Heart right ventricle (tissue), 16 donors: ENCODE measurements around the gene PSMC3IP. TPM values are rescaled to one million over a fixed set of nuclear protein-coding genes. Genes with fewer than 3 reads are reported as not detected.
"Not testable (repeated sequence)": the region's sequence is repeated elsewhere in the genome, so short reads cannot be mapped to it uniquely, and the experiment has no call there.

Source experiments
- ATAC-seq, 8 donors: fragments of 200-7000 bp; cut with Tn5 transposase; one replicate each; pipeline ENCODE4 v1.9.1; 2020; ENCODE audit warnings: mild to moderate bottlenecking in 8 of 8, moderate library complexity in 8 of 8, moderate number of reproducible peaks in 1 of 8
- DNase-seq, 2 donors: peaks; one replicate each; pipeline ENCODE4 v3.0.0-alpha.2; 2020
- H3K27ac ChIP-seq, 10 donors: fragments of 200-600 bp; sonication (generic) in 2 of 10; one replicate each; pipeline versions ENCODE4 v1.5.0 to v1.8.0; 2020 to 2022; ENCODE audit warnings: mild to moderate bottlenecking in 3 of 10
- H3K27me3 ChIP-seq, 7 donors: fragments of 200-600 bp; one replicate each; pipeline ENCODE4 v1.8.0; 2021 to 2022; ENCODE audit warnings: mild to moderate bottlenecking in 2 of 7
- H3K36me3 ChIP-seq, 9 donors: fragments of 200-600 bp; sonication (generic) in 1 of 9; one replicate each; pipeline versions ENCODE4 v1.5.0 to v1.8.0; 2020 to 2022; ENCODE audit warnings: mild to moderate bottlenecking in 2 of 9
- H3K4me1 ChIP-seq, 9 donors: fragments of 200-600 bp; sonication (generic) in 1 of 9; one replicate each; pipeline versions ENCODE4 v1.5.0 to v1.8.0; 2020 to 2022; ENCODE audit warnings: mild to moderate bottlenecking in 4 of 9
- H3K4me3 ChIP-seq, 10 donors: fragments of 200-600 bp; sonication (generic) in 2 of 10; one replicate each; pipeline versions ENCODE4 v1.5.0 to v1.8.0; 2020 to 2022; ENCODE audit warnings: mild to moderate bottlenecking in 7 of 10, moderate library complexity in 2 of 10
- H3K9me3 ChIP-seq, 11 donors: fragments of 200-600 bp in 10 of 11; sonication (generic) in 2 of 11; one replicate each; pipeline versions ENCODE4 v1.5.0 to v1.8.0; 2013 to 2022; ENCODE audit warnings: mild to moderate bottlenecking in 2 of 11, control low read depth in 1 of 11, moderate library complexity in 1 of 11
- WGBS, 2 donors: extraction: QIAGEN DNeasy Blood & Tissue Kit; methylation state at CpG; one replicate each; pipeline ENCODE4 v1.1.7; 2013; ENCODE audit warnings: inconsistent platforms in 1 of 2; 5-methylcytosine and 5-hydroxymethylcytosine counted together
- intact Hi-C, 10 donors: fragments of 100-400 bp; cut with DNase I; formaldehyde crosslinking; loops; one replicate each; pipeline versions ENCODE4 v1.11.1 to v1.14.2; 2022
- long read RNA-seq, 3 donors: library from polyadenylated mRNA; unstranded; transcript quantifications; one replicate each; pipeline ENCODE4 v2.0.0, GENCODE V29; 2020 to 2021
- polyA plus RNA-seq, 2 donors: library from polyadenylated mRNA; stranded (reverse); fragments of 200-250 nt; gene quantifications; one replicate each; pipeline ENCODE4 v1.2.3, GENCODE V29; 2013
- total RNA-seq, 10 donors: library from RNA; stranded (reverse); fragmentation: NEBNext Ultra II Directional in 3 of 10; extraction: Animal tissue kit (Norgen Biotek cat#: 25700) in 3 of 10; gene quantifications; one replicate each; pipeline versions ENCODE4 v1.2.1 to v1.2.4, GENCODE V29; 2021 to 2023
- TF ChIP-seq, protein P1 (sequence below), 9 donors: fragments of 200-600 bp; sonication (generic) in 2 of 9; IDR thresholded peaks; one replicate each; pipeline versions ENCODE4 v1.5.0 to v1.8.0; 2021 to 2022; ENCODE audit warnings: antibody characterized with exemption in 9 of 9, mild to moderate bottlenecking in 5 of 9, moderate library complexity in 1 of 9
- donor health status: Arrhythmogenic right ventricular cardiomyopathy.
- donor health status: ischemic (EF 13 %, LVEDD 7.1; RV severe dilation, severe dysfunction).
- donor health status: healthy with polysubstance abuse.
- donor health status: DM: no; HTN: yes; CAD: no.
- donor health status: DM: no; HTN: no; CAD: no.
- donor health status: ischemic (EF 25% LVEDD 6.9; RV normal size, moderate dysfunction).
- donor health status: ischemic (EF 25% LVEDD 5.7; RV mildly dilated, moderate dysfunction).
- donor health status: healthy.
- donor health status: DM: yes; HTN: yes; CAD: no.
- donor health status: Ischemic cardiomyopathy.
- donor health status: ischemic (EF 35%, LVEDD 5.7; RV mildly dilated, moderate dysfunction).
- donor health status: nonischemic (EF 11% LVEDD 7.7; RV severe dilation, severe dysfunction).
- donor health status: DM: yes; HTN: yes; CAD: no.
- donor health status: PGD.
- donor health status: ischemic (EF 29% LVEDD 5.4; RV normal size, mild dysfunction).
- donor health status: nonischemic (EF 23%, LVEDD 6.1; RV moderate dilation, normal function).

PSMC3IP gene, protein sequence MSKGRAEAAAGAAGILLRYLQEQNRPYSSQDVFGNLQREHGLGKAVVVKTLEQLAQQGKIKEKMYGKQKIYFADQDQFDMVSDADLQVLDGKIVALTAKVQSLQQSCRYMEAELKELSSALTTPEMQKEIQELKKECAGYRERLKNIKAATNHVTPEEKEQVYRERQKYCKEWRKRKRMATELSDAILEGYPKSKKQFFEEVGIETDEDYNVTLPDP
- total RNA-seq (1 to 10 TPM; 1.1 to 3.1 (median 1.6) TPM), polyA plus RNA-seq (1 to 10 TPM; 2.9 TPM)
- long read RNA-seq, donor 1, partial matches to known transcripts: 0 of 1 reads
- long read RNA-seq, donor 1, other reads (novel, unspliced or antisense): 1 of 1 reads
- long read RNA-seq, donor 2, partial matches to known transcripts: 0 of 2 reads
- long read RNA-seq, donor 2, other reads (novel, unspliced or antisense): 0 of 2 reads
- long read RNA-seq, donor 3, partial matches to known transcripts: 0 of 4 reads
- long read RNA-seq, donor 3, other reads (novel, unspliced or antisense): 1 of 4 reads

DNA sequence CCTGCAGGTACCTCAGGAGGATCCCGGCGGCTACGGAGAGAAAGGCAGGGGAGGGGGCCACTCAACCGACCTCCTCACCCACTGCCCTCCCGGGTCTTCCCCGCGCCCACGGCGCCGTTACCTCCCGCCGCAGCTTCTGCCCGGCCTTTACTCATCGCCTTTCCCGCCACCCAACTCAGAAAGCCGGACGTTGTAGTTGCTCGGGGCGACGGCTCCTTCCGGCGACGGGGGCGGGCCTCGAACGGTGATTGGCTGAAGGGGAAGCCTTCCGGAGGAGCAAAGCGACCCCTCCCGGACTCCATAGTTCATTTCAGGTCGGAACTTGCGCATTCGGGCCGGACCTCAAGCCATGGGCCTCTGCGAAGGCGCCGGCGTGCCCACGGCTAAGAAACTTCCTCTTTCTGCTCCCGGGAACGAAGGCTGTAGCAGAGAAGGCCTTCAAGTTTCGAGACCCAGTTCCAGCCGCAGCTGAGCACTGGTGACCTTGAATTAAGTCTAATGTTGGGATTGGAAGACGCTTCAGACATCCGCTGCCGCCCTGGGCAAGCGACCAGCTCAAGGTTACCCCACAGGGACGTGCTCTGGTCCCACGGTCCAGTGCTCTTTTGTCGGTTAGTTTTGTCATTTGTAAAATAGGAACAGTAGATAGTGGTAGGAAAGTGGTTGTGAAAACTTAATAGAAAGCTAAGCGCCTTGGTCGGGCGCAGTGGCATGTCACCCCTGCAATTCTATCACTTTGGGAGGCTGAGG lies at the start of gene PSMC3IP:
Gene PSMC3IP (minus strand): TSS at position 198 of the 750 bp plus-strand sequence. CDS start 43 bp downstream, at position 155.
- peak within 1 kb of the TSS; percentile 33 to 96 (median 94) for H3K27ac ChIP-seq
- peak; percentile 95 to 97 for DNase-seq
- H3K27me3 ChIP-seq: no peaks in the 10 kb centered on the region
- peaks cover 10 to 46% (median 23%) of the 10 kb centered on the region in 9 donors for H3K4me1 ChIP-seq
- H3K9me3 ChIP-seq: no peaks in the 10 kb centered on the region
- intact Hi-C loops: loop anchor here in 9 of 10 donors (1.0 to 10.0 kb wide), 9 partner anchors 100 to 247 kb away; partner anchors contain the start of genes PLEKHH3 (in 3 of the 9), BECN1 (in 2 of the 9), CCR10 (in 2 of the 9) and CNTNAP1 (in 2 of the 9)
- peak; percentile 92 to 98 (median 96) for ATAC-seq
- 0 to 1% methylated on average over 52 of the region's 52 CpGs for WGBS, 2 donors
- H3K36me3 ChIP-seq: peaks cover 0 to 79% (median 33%) of the 10 kb centered on the region in 9 donors
- peak within 1 kb of the TSS; percentile 48 to 86 (median 69) for H3K4me3 ChIP-seq
- TF ChIP-seq, protein P1, sequence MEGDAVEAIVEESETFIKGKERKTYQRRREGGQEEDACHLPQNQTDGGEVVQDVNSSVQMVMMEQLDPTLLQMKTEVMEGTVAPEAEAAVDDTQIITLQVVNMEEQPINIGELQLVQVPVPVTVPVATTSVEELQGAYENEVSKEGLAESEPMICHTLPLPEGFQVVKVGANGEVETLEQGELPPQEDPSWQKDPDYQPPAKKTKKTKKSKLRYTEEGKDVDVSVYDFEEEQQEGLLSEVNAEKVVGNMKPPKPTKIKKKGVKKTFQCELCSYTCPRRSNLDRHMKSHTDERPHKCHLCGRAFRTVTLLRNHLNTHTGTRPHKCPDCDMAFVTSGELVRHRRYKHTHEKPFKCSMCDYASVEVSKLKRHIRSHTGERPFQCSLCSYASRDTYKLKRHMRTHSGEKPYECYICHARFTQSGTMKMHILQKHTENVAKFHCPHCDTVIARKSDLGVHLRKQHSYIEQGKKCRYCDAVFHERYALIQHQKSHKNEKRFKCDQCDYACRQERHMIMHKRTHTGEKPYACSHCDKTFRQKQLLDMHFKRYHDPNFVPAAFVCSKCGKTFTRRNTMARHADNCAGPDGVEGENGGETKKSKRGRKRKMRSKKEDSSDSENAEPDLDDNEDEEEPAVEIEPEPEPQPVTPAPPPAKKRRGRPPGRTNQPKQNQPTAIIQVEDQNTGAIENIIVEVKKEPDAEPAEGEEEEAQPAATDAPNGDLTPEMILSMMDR (IDR thresholded peaks at IDR 0.05): peak in 7 of 9 donors; percentile 19 to 59 (median 43)

DNA sequence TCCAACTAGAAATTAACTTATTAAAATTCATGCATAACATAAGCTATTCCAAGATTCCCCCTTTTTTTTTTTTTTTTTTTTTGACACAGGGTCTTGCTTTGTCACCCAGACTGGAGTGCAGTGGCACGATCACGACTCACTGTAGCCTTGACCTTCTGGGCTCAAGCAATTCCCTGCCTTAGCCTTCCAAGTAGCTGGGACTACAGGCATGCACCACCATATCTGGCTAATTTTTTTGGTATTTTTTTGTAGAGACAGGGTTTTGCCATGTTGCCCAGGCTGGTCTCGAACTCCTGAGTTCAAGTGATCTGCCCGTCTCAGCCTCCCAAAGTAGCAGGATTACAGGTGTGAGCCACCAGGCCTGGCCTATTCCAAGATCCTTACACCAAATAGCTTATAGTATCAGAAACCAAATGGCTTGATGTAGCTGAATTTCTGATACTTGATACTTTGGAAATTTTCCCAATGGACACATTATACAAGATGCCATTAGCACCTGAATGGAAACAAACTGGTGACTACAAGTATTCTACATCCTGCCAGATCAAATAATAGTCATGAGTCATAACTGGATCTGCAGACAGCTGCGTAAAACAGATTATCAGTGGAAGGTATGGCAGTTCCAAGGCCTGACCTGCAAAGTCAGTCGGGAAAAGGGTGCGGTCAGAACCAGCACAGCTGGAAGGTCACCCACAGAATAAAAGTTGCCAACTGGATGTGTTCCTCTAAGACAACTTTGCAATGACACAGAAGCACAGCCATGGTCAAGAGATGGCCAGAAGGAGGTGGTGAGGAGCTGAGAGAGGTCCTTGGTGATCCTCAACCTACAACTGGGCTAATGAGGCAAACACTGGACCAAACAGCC lies 46.4 kb upstream of the PSMC3IP start:
- ATAC-seq (peak in 6 of 8 donors; percentile 17 to 73 (median 54)), DNase-seq (no peak)
- WGBS, 2 donors: 81 to 88% methylated on average over 7 of the region's 7 CpGs
- Histone ChIP-seq H3K27ac (no peak overlapping the region), H3K4me1 (peaks cover 0 to 4% (median 2%) of the 10 kb centered on the region in 9 donors), H3K9me3 (no peaks in the 10 kb centered on the region), H3K27me3 (no peaks in the 10 kb centered on the region), H3K4me3 (no peak overlapping the region), H3K36me3 (no peaks in the 10 kb centered on the region)
- TF ChIP-seq, protein P1 (IDR thresholded peaks at IDR 0.05): no peak
- intact Hi-C loops: no loop called here

DNA sequence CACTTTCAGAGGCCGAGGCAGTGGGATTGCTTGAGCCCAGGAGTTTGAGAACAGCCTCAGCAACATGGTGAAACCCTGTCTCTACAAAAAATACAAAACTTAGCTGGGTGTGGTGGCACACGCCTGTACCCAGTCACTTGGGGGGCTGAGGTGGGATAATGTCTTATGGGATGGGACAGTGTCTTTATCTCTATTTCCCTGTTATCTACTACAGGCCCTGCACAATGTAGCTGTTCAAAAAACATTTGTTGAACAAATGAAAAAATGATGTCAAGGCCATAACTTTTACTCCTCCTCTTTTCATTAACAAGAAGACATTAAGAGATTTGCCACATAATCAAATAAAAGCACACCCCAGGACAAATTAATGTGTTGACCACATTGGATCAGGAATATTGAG lies 45.7 kb upstream of the PSMC3IP start:
- ATAC-seq (no peak), DNase-seq (no peak)
- TF ChIP-seq, protein P1 (IDR thresholded peaks at IDR 0.05): no peak
- peaks cover 0 to 11% (median 7%) of the 10 kb centered on the region in 9 donors for H3K4me1 ChIP-seq
- H3K27ac ChIP-seq: no peak overlapping the region
- no peaks in the 10 kb centered on the region for H3K9me3 ChIP-seq
- intact Hi-C loops: no loop called here
- WGBS, 2 donors: 85 to 88% methylated on average over 2 of the region's 2 CpGs
- H3K27me3 ChIP-seq: no peaks in the 10 kb centered on the region
- no peaks in the 10 kb centered on the region for H3K36me3 ChIP-seq
- H3K4me3 ChIP-seq: no peak overlapping the region

DNA sequence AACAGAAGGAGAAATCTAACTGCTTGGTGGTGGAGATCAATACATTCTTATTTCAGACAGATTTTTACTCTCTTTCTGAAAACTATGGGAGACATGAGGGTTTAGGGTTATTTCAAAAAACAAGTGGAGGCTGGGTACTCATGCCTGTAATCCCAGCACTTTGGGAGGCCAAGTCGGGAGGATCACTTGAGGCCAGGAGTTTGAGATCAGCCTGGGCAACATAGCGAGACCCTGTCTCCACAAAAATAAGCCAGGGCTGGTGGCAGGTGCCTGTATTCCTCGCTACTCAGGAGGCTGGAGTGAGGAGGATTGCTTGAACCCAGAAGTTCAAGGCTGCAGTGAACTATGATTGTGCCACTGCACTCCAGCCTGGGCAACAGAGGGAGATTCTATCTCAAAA lies 44.5 kb upstream of the PSMC3IP start:
- WGBS, 2 donors: 91 to 93% methylated on average over 3 of the region's 3 CpGs
- H3K27ac ChIP-seq, H3K4me3 ChIP-seq, H3K27me3 ChIP-seq, H3K9me3 ChIP-seq, ATAC-seq, H3K36me3 ChIP-seq, intact Hi-C loops, DNase-seq: not testable (repeated sequence)
- H3K4me1 ChIP-seq: peaks cover 0 to 22% (median 16%) of the 10 kb centered on the region in 9 donors
